ENCODE measurements around the gene TRMT2B.
"Not testable (repeated sequence)": the region's sequence is repeated elsewhere in the genome, so short reads cannot be mapped to it uniquely, and the experiment has no call there.

The TRMT2B gene

DNA sequence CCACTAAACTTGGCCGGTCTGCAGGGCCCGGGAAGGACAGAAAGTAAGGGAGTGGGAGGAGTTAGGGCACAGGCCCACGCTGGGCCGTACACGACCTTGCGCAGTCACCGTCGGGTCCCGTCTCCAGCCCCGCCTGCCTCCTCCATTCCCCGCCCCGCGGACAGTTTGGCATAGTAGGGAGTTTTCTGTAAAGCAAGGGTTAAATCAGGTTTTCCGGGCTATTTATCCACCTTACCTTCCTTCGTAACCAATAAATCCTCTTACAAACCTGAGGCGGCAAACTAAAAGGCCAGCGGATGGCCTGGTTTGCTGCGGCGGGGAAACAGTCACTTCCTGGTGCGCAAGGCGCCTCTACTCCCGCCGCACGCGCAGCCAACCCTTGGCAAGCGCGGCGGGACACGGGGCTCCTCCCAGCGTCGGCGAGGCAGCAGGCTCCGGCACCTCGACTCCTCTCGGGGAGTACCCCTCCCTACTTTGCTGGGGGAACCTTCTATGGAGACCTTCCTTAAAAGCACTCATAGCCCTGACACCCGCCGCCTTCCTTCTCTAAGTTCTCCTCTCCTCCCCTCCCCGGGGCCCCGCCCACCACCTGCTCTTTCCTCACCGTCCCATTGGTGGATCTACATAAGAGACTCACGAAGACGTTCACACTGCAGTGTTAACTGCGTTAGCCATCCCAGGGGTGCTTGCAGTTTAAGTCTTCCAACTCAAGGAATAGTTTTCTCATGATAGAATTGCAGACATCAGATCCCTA, at the start of gene TRMT2B:
TSS of gene TRMT2B (minus strand) at position 563 of the 754 bp plus-strand sequence. CDS start 9,822 bp downstream, outside the sequence.
- peak; percentile 39 to 74 (median 60) for DNase-seq (ENCODE audit: low read depth in 4 of 4, low spot score in 1 of 4)

GRCh38 chrX:101097546-101098453, 45.9 kb upstream of the TRMT2B start, which contains the start of gene CENPI:
CENPI (plus strand) TSS chrX:101098204; CDS start chrX:101101071, 2,867 bp downstream.
- peak; percentile 65 to 83 (median 74) for DNase-seq (ENCODE audit: low read depth in 4 of 4, low spot score in 1 of 4)

- DNase-seq (ENCODE audit: low read depth in 4 of 4, low spot score in 1 of 4) = no peak
Observed at GRCh38 chrX:101091817-101092216, 39.9 kb upstream of the TRMT2B start.

DNA sequence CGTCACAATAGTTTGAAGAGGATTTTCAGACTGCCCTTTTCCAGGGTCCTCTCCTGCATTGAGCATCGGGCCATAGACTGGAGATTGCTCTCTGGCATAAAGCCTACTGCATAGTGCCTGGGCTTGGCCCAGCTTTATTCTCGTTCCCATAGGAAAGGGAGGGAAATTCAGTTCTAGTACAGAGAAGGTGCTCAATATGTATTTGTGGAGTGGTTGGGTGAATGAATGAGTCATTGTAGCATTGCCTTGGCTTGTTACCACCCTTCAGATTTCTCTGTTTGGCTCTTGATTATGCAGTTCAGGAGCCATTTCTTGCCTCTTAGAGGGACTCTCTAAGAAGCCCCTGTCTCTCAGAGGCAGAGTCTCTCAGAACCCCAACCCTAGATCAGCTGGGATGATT, 29.3 kb upstream of the TRMT2B start:
- DNase-seq (ENCODE audit: low read depth in 4 of 4, low spot score in 1 of 4) = no peak

GRCh38 chrX:101080326-101081124, 28.6 kb upstream of the TRMT2B start:
- DNase-seq (ENCODE audit: low read depth in 4 of 4, low spot score in 1 of 4) = no peak

DNA sequence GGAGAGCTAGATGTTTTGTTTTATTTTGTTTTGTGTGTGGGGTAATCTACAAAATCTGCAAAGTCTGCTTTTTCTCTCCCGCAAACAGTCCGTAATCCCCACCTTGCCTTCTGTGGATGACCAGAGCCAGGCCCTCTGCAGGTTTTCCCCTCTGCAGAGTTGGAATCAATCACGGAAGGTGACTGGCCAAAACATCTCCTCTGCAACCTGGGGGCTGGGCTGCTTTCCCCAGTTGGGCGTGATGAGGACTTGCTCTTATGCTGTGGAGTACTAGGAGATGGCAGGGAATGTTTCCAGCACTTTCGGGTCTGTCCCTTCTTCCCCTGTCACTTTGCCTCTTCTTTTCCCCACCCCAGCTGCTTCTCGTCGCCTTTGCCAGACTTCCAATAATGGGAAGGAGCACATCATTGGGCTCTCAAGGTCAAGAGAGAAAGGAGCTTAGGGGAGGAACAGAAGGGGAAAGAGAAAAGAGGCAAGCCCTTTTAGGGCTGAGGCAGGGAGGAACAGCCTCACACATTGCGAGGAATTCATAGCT, 27.9 kb upstream of the TRMT2B start:
- DNase-seq (ENCODE audit: low read depth in 4 of 4, low spot score in 1 of 4) = no peak

GRCh38 chrX:101078716-101079598, 27.0 kb upstream of the TRMT2B start, which contains the start of gene TMEM35A:
TMEM35A (plus strand) TSS chrX:101078879; CDS start chrX:101079003, 124 bp downstream.
- no peak for DNase-seq (ENCODE audit: low read depth in 4 of 4, low spot score in 1 of 4)

DNA sequence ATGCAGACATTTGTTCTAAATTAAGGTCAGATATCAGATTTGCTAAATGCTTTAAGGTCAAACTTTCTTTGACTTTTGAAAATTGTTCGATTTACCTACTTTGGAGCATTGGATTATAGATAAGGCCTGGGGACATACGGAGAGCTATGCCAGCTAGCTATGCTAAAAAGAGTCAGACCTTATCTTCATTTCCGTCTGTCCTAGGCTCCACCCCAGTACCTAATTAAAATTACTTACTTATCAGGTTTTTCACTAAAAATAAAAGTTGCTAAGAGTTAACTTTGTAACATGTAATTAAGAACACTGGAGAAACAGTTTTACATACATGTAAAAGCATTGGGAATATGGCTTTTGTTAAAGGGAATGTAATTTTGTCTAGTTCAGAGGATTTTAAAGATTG, 19.7 kb upstream of the TRMT2B start:
- no peak for DNase-seq (ENCODE audit: low read depth in 4 of 4, low spot score in 1 of 4)

- DNase-seq (ENCODE audit: low read depth in 4 of 4, low spot score in 1 of 4) = no peak
Observed at GRCh38 chrX:101062176-101062575, 10.3 kb upstream of the TRMT2B start.

DNA sequence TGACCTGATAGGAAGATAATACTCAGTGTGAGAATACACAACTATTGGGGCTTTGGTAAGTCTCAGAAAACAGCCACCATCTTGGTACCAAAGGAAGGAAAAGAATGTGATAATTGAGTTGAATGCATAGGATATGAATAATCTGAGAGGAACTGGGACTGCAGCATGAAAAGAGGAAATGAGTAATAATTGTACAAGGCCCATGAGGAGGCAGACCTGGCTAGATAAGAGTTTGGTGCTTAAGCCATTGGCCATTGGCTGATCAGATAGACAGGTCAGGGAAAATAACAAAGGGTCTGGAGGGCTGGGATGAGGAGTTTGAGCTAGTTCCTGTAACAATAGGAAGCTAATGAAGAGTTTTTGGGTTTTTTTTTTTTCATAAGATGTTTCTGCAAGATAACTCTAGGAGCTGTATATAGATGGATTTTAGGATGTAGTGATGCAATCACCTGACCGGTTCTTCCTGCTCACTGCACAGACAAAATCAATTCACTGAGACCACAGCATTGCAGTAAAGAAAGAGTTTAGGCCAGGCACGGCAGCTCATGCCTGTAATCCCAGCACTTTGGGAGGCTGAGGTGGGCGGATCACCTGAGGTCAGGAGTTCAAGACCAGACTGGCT, 5.3 kb upstream of the TRMT2B start:
- DNase-seq (ENCODE audit: low read depth in 4 of 4, low spot score in 1 of 4) = no peak

DNA sequence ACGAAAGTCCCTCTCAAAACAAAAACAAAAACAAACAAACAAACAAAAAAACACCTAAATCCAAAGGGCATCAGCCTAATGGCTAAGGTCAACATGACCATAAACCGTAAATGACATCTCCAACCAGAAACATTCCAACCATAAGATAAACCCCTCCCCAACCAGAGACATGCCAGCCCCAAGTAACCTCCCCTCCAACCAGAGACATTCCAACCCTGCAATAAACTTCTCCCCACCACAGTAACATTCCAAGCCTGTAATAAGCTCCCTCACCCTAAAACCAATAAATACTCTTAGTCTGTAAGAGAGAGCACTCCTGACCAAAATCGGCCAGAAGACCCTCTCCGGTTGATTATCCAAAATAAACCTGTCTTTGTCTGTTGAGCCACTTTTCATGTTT, 4.6 kb upstream of the TRMT2B start:
- DNase-seq (ENCODE audit: low read depth in 4 of 4, low spot score in 1 of 4) = not testable (repeated sequence)

DNA sequence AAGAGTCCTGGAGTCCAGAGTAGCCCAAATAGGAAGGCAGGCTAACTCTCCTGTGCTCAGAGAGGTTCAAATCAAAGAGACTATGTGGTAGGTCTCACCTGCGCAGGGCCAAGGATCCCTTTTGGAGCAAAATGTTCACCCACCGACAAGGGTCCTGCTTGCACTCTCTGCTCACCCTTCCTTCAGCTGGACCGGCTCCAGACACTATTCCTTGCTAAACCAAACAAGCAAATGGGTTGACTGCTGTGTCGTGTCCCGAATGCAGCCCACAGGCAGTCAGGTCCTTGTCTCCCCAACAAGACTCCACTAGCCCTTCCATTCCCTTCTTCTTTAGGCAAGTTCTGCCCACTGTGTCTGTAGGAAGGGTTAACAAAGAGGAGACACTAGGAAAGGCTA, 760 bp downstream of the TRMT2B start:
- no peak for DNase-seq (ENCODE audit: low read depth in 4 of 4, low spot score in 1 of 4)

DNA sequence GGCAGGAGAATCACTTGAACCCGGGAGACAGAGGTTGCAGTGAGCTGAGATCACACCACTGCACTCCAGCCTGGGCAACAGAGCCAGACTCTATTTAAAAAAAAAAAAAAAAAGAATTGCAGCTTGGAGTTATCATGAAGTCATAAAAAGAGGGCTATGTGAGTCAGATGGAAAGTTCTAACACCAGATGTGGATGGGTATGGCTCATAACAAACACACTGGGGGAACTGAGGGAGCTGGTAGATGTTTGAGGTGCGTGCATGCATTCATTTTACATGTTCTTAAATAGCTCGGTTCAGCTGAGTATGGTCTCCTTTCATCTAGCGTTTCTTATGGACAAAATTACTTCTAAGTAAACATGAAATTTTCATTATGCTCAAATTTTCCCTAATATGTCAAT, 11.7 kb downstream of the TRMT2B start:
- DNase-seq (ENCODE audit: low read depth in 4 of 4, low spot score in 1 of 4) = no peak

DNA sequence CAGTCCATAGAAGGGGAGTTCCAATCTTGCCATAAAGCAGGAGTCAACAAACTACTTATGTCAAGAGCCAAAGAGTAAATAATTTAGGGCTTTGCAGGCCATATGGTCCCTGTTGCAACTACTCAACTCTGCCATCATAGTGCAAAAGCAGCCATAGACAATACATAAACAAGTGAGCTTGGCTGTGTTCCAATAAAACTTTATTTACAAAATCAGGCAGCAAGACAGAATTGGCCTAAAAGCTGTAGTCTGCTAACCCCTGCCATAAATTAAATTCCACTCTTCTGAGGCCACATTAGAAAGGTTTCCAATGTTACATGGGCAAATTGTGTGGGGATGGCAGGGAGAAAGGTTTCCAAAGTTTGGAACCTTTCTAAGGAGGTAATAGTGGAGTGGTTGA, 14.7 kb downstream of the TRMT2B start:
- DNase-seq (ENCODE audit: low read depth in 4 of 4, low spot score in 1 of 4) = no peak

GRCh38 chrX:101029665-101030064, 22.2 kb downstream of the TRMT2B start:
- no peak for DNase-seq (ENCODE audit: low read depth in 4 of 4, low spot score in 1 of 4)

DNA sequence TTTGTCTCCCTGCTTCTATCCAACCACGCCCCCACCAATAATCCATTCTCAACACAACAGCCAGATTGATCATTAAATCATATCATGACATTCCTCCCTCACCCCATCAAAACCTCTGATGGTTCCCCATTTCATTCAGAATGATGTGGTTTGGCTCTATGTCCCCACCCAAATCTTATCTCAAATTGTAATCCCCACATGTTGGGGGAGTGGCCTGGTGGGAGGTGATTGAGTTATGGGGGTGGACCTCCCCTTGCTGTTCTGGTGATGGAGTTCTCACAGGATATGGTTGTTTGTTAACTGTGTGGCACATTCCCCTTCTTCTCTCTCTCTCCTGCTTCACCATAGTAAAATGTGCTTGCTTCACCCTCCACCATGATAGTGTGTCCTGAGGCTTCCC, 23.3 kb downstream of the TRMT2B start:
- DNase-seq (ENCODE audit: low read depth in 4 of 4, low spot score in 1 of 4) = no peak

- no peak for DNase-seq (ENCODE audit: low read depth in 4 of 4, low spot score in 1 of 4)
Observed at GRCh38 chrX:101025126-101025525, 26.8 kb downstream of the TRMT2B start.

- DNase-seq (ENCODE audit: low read depth in 4 of 4, low spot score in 1 of 4) = no peak
Observed at GRCh38 chrX:101022020-101022419, 29.9 kb downstream of the TRMT2B start.

DNA sequence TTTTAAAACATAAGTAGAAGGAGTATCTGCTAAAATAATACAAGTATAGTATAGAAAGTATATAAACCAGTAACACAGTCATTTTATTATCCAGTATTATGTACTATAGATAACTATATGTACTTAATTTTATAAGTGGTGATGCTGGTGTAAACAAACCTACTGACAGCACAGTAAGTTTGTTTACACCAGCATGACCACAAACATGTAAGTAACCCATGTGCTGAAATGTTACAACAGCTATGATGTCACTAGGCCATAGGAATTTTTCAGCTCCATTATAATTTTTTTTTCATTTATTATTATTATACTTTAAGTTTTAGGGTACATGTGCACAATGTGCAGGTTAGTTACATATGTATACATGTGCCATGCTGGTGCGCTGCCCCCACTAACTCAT, 39.9 kb downstream of the TRMT2B start:
- not testable (repeated sequence) for DNase-seq (ENCODE audit: low read depth in 4 of 4, low spot score in 1 of 4)
